HL-60 (cell line): ENCODE data around the gene TAF4.

Experiments used
- DNase-seq, 2 experiments: peaks; one replicate each; pipeline ENCODE4 v3.0.0-alpha.2; 2010 to 2020; ENCODE audit warnings: low read depth in 1 of 2, low spot score in 1 of 2
- H3K27ac ChIP-seq: fragments of 250-450 bp; sonication (Bioruptor Pico); replicated peaks from 2 replicates; pipeline ENCODE4 v1.5.1; 2020; ENCODE audit warnings: mild to moderate bottlenecking, moderate library complexity
- H3K27me3 ChIP-seq: fragments of 250-450 bp; sonication (Bioruptor Pico); 2 replicates; pipeline ENCODE4 v1.5.1; 2021; ENCODE audit warnings: mild to moderate bottlenecking, moderate library complexity; ENCODE audit not compliant: insufficient read depth, poor library complexity, severe bottlenecking
- H3K4me3 ChIP-seq: replicated peaks from 2 replicates; pipeline ENCODE4 v1.5.1; 2011; ENCODE audit warnings: mild to moderate bottlenecking, control low read depth, low read length; ENCODE audit not compliant: insufficient read depth
- CTCF ChIP-seq: IDR thresholded peaks from one replicate; pipeline ENCODE4 v1.5.1; 2011; ENCODE audit warnings: low read length, control low read depth, inconsistent platforms; ENCODE audit not compliant: insufficient read depth
- GABPA ChIP-seq: IDR thresholded peaks from 2 replicates; pipeline ENCODE4 v1.6.1; 2012; ENCODE audit warnings: low read depth
- POLR2AphosphoS5 ChIP-seq: IDR thresholded peaks from 2 replicates; pipeline ENCODE4 v1.6.1; 2012; ENCODE audit warnings: low read depth
- REST ChIP-seq: IDR thresholded peaks from 2 replicates; pipeline ENCODE4 v1.6.1; 2012; ENCODE audit warnings: low read depth; ENCODE audit not compliant: insufficient replicate concordance
- SPI1 ChIP-seq: IDR thresholded peaks from 2 replicates; pipeline ENCODE4 v1.6.1; 2012; ENCODE audit warnings: low read depth, mild to moderate bottlenecking, borderline replicate concordance

Gene TAF4

GRCh38 chr20:61940491-61940890, 125.2 kb downstream of the TAF4 start:
- Histone ChIP-seq H3K27ac (no peak overlapping the region), H3K4me3 (no peak overlapping the region), H3K27me3 (no peaks in the 10 kb centered on the region)
- DNase-seq: no peak
- TF ChIP-seq CTCF: no peak

GRCh38 chr20:61939691-61940360, 125.9 kb downstream of the TAF4 start:
- no peak for DNase-seq
- TF ChIP-seq GABPA (no peak), REST (no peak), POLR2AphosphoS5 (no peak), SPI1 (no peak), CTCF (no peak)
- Histone ChIP-seq H3K27ac (no peak overlapping the region), H3K4me3 (no peak overlapping the region), H3K27me3 (no peaks in the 10 kb centered on the region)

GRCh38 chr20:61938839-61939690, 126.6 kb downstream of the TAF4 start:
- H3K4me3 ChIP-seq: no peak overlapping the region
- H3K27me3 ChIP-seq: no peaks in the 10 kb centered on the region
- TF ChIP-seq REST (no peak), CTCF (no peak), SPI1 (no peak), GABPA (no peak), POLR2AphosphoS5 (no peak)
- H3K27ac ChIP-seq: no peak overlapping the region
- DNase-seq: no peak
